HL-60 (cell line): ENCODE results near the gene TMEM154.
A peak's percentile ranks its signal among the peaks of the same experiment; 100 is the strongest.

Experiments used
- DNase-seq, 2 experiments: peaks; one replicate each; pipeline ENCODE4 v3.0.0-alpha.2; 2010 to 2020; ENCODE audit warnings: low read depth in 1 of 2, low spot score in 1 of 2
- H3K27ac ChIP-seq: fragments of 250-450 bp; sonication (Bioruptor Pico); replicated peaks from 2 replicates; pipeline ENCODE4 v1.5.1; 2020; ENCODE audit warnings: mild to moderate bottlenecking, moderate library complexity
- H3K27me3 ChIP-seq: fragments of 250-450 bp; sonication (Bioruptor Pico); 2 replicates; pipeline ENCODE4 v1.5.1; 2021; ENCODE audit warnings: mild to moderate bottlenecking, moderate library complexity; ENCODE audit not compliant: insufficient read depth, poor library complexity, severe bottlenecking
- H3K4me3 ChIP-seq: replicated peaks from 2 replicates; pipeline ENCODE4 v1.5.1; 2011; ENCODE audit warnings: mild to moderate bottlenecking, control low read depth, low read length; ENCODE audit not compliant: insufficient read depth
- GABPA ChIP-seq: IDR thresholded peaks from 2 replicates; pipeline ENCODE4 v1.6.1; 2012; ENCODE audit warnings: low read depth
- POLR2AphosphoS5 ChIP-seq: IDR thresholded peaks from 2 replicates; pipeline ENCODE4 v1.6.1; 2012; ENCODE audit warnings: low read depth
- SPI1 ChIP-seq: IDR thresholded peaks from 2 replicates; pipeline ENCODE4 v1.6.1; 2012; ENCODE audit warnings: low read depth, mild to moderate bottlenecking, borderline replicate concordance
- TF ChIP-seq, protein P1 (sequence below): IDR thresholded peaks from 2 replicates; pipeline ENCODE4 v1.6.1; 2012; ENCODE audit warnings: low read depth; ENCODE audit not compliant: insufficient replicate concordance
- TF ChIP-seq, protein P2 (sequence below): IDR thresholded peaks from one replicate; pipeline ENCODE4 v1.5.1; 2011; ENCODE audit warnings: low read length, control low read depth, inconsistent platforms; ENCODE audit not compliant: insufficient read depth

The TMEM154 gene

DNA sequence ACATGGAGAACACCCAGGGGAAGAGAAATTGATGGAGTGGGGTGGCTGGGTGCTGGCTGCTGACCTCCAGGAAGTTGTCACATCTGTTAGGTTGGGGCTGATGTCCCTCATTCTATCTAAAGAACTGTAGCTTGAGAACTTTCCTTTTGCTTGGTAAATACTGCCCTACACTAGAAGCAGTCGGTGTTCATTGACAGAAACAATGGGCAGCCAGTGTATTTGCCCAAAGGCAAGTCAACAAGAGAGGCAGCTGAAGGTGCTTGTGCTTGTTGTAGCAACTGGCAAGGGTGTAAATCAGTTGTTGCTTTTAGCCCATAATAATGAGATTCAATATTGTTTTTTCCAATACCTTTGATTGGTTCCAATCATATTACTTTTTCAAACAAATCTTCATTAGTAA is 956 bp downstream of the TMEM154 start:
- no peaks in the 10 kb centered on the region for H3K27me3 ChIP-seq
- no peak for TF ChIP-seq SPI1
- TF ChIP-seq, protein P1, sequence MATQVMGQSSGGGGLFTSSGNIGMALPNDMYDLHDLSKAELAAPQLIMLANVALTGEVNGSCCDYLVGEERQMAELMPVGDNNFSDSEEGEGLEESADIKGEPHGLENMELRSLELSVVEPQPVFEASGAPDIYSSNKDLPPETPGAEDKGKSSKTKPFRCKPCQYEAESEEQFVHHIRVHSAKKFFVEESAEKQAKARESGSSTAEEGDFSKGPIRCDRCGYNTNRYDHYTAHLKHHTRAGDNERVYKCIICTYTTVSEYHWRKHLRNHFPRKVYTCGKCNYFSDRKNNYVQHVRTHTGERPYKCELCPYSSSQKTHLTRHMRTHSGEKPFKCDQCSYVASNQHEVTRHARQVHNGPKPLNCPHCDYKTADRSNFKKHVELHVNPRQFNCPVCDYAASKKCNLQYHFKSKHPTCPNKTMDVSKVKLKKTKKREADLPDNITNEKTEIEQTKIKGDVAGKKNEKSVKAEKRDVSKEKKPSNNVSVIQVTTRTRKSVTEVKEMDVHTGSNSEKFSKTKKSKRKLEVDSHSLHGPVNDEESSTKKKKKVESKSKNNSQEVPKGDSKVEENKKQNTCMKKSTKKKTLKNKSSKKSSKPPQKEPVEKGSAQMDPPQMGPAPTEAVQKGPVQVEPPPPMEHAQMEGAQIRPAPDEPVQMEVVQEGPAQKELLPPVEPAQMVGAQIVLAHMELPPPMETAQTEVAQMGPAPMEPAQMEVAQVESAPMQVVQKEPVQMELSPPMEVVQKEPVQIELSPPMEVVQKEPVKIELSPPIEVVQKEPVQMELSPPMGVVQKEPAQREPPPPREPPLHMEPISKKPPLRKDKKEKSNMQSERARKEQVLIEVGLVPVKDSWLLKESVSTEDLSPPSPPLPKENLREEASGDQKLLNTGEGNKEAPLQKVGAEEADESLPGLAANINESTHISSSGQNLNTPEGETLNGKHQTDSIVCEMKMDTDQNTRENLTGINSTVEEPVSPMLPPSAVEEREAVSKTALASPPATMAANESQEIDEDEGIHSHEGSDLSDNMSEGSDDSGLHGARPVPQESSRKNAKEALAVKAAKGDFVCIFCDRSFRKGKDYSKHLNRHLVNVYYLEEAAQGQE = no peak
- no peak for TF ChIP-seq GABPA
- TF ChIP-seq POLR2AphosphoS5 = no peak
- TF ChIP-seq, protein P2, sequence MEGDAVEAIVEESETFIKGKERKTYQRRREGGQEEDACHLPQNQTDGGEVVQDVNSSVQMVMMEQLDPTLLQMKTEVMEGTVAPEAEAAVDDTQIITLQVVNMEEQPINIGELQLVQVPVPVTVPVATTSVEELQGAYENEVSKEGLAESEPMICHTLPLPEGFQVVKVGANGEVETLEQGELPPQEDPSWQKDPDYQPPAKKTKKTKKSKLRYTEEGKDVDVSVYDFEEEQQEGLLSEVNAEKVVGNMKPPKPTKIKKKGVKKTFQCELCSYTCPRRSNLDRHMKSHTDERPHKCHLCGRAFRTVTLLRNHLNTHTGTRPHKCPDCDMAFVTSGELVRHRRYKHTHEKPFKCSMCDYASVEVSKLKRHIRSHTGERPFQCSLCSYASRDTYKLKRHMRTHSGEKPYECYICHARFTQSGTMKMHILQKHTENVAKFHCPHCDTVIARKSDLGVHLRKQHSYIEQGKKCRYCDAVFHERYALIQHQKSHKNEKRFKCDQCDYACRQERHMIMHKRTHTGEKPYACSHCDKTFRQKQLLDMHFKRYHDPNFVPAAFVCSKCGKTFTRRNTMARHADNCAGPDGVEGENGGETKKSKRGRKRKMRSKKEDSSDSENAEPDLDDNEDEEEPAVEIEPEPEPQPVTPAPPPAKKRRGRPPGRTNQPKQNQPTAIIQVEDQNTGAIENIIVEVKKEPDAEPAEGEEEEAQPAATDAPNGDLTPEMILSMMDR = no peak
- peak overlapping the region; percentile 66 for H3K4me3 ChIP-seq
- no peak for DNase-seq
- peak overlapping the region; percentile 79 for H3K27ac ChIP-seq

DNA sequence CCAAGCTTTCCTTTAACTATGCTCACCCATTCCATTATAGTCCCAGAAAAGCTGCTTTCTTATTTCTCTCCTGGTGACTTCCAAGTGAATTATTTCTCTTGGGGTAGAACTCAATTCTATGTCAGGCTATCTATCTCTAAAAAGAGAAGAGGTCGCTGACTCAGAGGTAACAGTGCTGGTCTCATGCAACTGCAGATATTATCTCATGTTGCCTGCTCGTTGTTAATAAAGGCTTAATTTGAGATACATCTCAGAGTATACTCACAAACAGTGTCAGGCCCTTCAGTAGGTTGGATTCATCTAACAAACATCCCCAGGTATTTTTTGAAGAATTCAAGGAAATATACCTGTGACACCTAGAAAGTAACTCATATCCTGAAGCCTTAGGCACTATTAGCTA is 2.7 kb downstream of the TMEM154 start:
- Histone ChIP-seq H3K27ac (no peak overlapping the region), H3K27me3 (no peaks in the 10 kb centered on the region), H3K4me3 (no peak overlapping the region)
- TF ChIP-seq, protein P2 = no peak
- no peak for DNase-seq

DNA sequence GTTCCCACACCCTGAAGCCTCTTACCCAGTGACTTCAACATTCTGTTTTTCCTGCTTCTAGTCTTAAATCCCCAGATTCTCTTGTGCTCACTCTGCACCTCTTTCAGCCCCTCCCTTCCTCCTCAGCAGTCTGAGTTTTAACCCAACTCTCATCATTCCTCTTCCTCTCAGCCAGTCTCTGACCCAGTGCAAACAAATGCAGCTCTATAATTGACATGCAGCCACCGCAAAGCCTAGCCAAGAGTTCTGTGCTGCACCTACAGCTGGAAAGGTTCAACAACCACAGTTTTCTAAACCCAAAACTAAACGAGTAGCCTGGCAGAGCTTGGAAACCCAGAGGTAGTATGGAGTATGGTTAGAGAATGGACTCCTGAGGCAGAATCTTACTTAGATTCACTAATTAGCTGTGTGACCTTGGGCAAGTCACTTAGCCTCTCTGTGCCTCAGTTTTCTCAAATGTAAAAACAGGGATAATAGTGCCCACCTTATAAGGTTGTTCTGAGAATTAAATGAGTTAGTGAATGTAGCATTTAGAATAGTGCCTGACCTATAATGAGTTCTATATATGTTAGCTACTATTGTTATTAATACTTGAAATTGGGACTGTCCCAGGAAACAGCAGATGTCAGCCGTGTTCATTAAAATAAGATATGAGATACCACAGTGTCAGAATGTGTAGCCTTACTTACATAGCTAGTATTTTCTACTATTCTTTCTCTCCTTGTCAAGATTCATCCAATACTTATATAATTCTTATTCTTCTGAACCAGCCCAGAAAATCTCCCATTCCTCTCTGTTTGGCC is 3.5 kb downstream of the TMEM154 start:
- no peaks in the 10 kb centered on the region for H3K27me3 ChIP-seq
- H3K27ac ChIP-seq = no peak overlapping the region
- H3K4me3 ChIP-seq = no peak overlapping the region
- DNase-seq = no peak
- TF ChIP-seq, protein P1 = no peak
- TF ChIP-seq, protein P2 = no peak
- no peak for TF ChIP-seq SPI1
- no peak for TF ChIP-seq POLR2AphosphoS5
- no peak for TF ChIP-seq GABPA

DNA sequence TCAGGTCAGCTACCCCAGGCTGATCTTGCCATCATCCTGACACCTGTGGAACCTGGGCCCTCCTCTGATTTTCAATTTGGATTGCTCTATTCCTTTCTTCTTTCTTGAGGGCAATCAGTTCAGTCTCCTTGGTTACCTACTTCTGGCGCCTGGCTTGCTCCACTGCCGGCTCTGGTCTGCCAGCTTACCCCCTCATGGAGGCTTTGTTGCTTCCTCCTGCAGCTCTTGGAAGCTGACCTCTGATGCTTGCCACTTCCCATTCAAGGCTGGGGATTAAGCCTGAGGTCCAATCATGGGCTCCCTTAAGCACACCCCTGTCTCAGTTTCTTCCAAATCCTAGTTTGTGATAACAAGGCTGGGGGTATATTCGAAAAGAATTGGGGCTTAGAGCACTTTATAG is 5.4 kb downstream of the TMEM154 start:
- no peak overlapping the region for H3K27ac ChIP-seq
- no peaks in the 10 kb centered on the region for H3K27me3 ChIP-seq
- no peak for TF ChIP-seq SPI1
- no peak for DNase-seq
- no peak overlapping the region for H3K4me3 ChIP-seq
